ENCODE measurements around the gene UNC45A.
A peak's percentile ranks its signal among the peaks of the same experiment; 100 is the strongest.
"Not testable (repeated sequence)": the region's sequence is repeated elsewhere in the genome, so short reads cannot be mapped to it uniquely, and the experiment has no call there.

Gene UNC45A

DNA sequence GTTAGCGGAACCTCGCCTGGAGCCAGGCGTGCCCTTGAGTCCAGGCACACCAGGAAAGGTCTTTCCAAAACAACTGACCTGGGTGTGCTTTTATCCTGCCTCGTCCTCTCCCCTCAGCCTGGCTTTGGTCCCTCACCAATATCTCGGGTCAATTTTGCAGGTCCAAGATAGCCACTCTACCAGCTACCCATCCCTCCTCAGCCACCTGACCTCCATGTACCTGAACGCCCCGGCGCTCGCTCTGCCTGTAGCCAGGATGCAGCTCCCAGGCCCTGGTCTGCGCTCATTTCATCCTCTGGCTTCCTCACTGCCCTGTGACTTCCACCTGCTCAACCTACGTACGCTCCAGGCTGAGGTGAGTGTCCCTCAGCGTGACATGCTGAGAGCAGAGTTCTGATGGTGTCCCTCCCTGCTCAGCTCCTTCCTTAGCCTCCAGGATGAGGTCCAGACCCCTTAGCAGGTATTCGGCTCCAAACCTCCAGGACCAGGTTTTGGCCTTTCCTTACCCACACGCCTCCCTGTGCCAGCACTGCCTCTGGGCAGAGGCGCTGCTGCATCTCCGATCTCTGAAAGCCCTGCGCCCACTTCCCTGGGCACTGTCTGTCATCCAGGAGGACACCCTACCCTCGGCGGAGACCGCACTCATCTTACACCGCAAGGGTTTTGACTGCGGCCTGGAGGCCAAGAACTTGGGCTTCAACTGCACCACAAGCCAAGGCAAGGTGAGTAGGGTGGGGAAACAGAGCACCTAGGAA lies 16.9 kb upstream of the UNC45A start:
- DNase-seq: no peak

DNA sequence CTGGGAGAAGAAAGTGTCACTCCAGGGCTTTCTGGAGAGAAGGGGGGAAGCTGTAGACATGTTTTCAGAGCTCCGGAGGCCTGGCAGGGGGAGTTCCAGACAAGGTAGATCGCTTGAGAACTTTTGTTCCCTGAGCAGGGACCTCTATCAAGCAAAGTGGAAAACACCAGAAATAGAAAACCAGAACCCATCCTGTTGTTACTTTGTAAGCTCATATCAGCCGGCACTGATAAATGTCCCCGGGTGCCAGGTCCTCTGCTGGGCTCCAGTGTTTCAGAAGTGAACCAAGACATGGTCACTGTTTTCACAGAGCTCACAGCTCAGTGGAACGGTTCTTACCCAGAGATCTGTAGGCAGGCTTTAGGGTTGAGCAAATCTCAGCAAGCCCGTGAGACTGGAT lies 16.2 kb upstream of the UNC45A start:
- DNase-seq: no peak

DNA sequence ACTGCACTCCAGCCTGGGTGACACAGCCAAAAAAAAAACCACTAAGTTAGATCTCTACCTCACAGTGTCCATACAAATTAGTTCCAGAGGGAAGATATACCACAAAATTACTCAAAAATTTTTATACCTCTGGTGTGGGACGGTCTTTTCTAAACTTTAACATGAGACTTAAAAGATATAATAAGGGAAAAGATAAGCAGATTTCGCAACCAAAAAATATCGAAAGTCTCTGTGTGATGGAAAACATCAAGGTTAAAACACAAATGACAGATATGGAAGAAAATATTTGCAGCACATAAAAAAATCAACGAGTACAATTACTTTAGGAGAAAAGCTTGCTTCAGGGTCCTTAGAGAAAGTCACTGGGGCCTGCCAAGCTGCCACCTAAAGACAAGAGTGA lies 13.2 kb upstream of the UNC45A start:
- DNase-seq: no peak

DNA sequence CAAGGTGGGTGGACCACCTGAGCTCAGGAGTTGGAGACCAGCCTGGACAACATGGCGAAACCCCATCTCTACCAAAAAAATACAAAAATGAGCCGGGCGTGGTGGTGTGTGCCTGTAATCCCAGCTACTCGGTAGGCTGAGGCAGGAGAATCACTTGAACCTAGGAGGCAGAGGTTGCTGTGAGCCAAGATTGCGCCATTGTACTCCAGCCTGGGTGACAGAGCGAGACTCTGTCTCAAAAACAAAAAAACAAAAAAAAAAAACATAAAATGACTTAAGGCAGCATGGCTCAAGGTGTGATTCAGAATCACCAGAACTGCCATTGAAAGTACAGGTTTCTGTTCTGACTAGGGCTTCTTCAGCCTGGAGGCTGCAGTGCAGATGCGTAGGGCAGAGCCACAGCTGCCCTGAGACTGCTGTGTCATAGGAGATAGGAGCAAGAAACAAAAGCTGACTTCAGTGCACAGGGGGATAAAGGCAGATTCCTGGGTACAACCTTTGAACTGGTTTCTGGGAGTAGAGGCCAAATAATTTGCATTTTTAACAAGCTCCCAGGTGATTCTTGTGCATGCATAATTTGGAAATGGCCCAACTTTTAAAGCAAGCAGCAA lies 12.3 kb upstream of the UNC45A start:
- DNase-seq: not testable (repeated sequence)

DNA sequence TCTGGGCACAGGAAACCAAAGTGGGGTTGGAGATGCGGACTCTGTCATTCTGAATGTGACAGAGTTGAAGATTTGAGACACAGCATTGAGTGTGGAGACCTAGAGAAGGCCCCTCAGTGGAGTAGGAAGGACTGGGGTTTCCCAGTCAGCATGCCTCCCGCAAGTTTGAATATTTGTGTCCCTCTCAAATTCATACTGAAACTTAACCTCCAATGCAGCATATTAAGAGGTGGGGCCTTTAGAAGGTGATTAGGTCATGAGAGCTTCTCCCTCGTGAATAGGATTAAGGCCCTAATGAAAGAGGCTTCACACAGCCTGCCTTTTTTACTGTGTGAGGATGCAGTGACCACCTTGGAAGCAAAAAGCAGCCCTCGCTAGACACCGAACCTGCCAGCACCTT lies 10.7 kb upstream of the UNC45A start:
- DNase-seq: no peak

DNA sequence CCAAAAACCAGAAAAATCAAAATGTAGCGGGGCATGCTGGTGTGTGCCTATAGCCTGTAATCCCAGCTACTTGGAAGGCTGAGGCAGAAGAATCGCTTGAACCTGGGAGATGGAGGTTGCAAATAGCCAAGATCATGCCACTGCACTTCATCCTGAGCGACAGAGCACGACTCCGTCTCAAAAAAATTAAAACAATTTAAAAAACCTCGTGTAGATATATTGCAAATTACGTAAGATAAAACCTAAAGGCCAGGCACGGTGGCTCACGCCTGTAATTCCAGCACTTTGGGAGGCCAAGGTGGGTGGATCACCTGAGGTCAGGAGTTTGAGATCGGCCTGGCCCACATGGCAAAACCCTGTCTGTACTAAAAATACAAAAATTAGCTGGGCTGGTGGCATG lies 8.3 kb upstream of the UNC45A start:
- DNase-seq: not testable (repeated sequence)

DNA sequence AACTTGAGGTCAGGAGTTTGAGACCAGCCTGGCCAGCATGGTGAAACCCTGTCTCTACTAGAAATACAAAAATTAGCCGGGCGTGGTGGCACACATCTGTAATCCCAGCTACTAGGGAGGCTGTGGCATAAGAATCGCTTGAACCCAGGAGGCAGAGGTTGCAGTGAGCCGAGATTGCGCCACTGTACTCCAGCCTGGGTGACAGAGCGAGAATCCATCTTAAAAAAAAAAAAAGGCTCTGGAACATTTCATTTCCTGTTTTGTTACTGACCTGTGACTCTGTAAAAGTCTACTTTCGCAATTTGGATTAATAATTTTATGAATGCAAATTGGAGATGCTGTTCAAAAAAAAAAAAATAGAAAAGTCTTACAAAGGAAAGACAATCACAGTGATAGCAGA lies 7.0 kb upstream of the UNC45A start:
- DNase-seq: not testable (repeated sequence)

DNA sequence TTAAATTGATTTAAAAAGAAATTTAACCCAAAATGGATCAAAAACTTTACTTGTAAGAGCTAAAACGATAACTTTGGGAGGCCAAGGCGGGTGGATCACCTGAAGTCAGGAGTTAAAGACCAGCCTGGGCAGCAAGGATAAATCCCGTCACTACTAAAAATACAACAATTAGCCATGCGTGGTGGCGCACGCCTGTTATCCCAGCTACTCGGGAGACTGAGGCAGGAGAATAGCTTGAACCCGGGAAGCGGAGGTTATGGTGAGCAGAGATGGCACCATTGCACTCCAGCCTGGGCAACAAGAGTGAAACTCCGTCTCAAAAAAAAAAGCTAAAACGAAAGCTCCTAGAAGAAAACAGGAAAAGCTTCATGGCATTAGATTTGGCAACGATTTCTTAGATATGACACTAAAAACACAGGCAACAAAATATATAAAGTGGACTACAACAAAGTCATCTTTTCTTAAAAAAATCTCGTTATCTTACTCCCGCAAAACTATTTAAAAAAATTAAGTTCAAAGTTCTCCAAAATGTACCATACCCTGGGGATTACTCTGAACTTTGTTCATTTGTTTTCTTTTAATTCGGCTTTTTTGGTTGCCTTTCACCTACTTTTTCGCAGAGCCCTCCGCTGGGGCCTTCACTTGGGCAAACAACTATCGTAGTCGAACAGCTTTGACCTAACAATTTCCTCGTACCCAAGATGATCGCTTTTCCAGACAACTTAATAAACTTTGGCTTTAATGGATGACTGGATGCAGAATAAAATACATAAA lies 5.7 kb upstream of the UNC45A start:
- no peak for DNase-seq

DNA sequence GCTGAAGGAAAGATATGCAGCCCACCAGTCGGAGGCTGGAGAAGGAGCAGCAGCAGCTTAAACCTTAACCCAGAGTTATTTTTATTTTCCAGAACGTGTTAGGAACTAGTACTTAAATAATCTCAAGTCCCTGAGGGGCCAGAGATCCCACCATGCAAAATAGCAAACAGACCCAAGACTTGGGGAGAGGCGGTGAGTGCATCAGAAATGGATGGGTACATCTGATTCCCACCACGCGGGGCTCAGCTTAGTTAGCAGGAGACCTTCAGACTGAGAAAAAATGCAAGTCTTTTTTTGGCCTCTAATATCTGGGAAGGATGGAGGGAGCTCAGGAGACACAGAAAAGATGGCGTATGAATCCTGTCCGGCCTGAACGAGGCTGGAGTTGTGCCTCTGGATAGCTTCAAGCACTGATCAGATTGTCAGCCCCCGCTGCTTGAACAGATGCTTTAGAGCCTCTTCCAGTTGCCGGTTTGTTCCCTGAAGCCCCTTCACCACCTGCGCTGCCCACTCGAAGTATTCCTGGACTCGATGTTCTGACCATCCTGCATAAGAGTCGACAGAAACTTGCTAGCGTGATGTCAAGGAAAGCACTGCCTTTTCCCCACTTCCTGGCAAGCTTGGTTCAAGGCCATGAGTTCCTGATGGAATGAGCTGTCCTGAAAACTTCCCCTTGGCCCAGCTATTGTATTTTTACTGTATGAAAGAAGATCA lies 4.1 kb upstream of the UNC45A start:
- no peak for DNase-seq

DNA sequence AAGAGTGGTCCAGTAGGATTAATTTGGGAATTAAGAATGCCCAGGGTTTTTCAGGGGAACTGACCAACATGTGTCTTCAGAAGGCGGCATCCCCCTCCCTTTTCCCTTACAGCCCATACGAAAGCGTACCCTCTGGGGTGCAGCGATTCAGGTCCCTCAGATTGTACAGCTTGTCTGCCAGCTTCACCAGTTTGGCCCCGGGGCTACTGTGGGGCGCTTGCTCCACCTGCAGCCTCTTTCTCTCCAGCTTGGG lies 3.6 kb upstream of the UNC45A start:
- no peak for DNase-seq

DNA sequence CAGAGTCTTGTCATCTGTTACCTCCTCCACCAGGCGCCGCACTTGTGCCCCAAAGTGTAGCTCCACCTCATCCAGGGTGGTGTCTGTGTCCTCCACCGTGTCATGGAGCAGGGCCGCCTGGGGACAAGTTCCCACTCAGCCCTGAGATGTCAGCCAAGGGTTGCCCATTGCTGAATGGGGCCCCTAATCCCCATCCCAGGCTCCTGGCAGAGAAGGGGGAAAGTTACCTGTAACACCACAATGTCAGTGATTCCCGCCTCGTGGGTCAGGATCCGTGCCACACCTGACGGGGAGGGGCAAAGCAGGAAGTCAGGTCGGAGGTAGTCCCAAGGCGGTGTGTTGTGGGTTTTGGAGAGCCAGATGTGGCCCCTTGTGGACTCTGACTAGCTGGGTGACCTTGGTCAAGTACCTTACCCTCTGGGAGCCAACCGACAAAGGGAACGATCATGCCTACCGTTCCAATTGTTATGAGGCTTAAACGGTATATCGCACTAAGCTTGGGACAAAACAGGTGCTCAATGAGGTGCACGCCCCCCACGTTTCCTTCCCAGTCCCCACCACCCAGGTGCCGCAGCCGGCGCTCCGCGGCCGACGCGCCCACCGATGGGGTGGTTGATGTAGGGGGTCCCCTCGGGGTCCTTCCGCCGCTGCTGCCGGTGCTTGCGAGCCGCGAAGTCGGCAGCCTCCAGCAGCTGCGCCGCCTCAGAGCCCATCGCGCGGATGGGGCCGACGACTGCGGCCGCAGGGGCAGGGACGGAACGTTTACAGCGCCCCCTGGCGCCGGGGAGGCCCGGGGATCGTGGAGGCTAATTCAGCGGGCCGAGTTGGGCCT lies 3.0 kb upstream of the UNC45A start, which contains the start of gene HDDC3:
Gene HDDC3 (minus strand): TSS at position 722 of the 832 bp plus-strand sequence. CDS start 9 bp downstream, at position 713.
- DNase-seq: peak; percentile 62

DNA sequence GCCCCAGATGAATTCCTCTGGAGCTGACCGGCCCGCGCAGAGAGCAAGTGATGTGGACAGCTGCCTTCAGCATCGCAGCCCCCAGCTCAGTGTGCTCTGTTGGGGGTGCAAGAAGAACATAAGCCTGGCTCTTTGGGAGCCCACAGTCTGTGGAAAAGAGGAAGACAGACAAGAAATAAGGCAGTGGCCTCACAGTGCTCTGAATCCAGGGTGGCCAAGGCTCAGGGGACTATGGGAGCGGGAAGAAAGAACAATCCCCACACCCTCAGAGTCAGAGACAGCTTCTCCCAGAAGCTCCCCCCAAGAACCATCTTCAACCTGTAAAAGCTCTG lies 2.5 kb upstream of the UNC45A start:
- DNase-seq: no peak

DNA sequence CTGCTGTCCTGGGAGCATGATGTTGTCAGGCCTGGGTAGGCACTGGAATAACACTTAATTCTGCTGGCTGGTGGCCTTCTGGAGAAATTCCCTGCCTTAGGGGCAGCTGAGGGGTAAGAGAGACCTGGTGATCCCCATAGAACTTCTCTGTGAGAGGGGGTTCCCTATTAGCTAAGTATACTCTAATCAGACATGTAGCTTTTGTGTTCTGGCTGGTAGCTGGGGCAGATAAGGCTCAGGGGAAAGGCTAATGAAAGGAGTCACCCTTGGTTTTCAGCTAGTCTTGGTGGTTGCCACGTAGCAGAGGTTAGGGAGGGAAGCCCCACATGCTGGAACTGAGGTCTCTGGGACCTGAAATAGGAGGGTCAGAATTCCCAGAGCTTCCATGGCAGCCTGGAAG lies 1.8 kb upstream of the UNC45A start:
- DNase-seq: no peak

DNA sequence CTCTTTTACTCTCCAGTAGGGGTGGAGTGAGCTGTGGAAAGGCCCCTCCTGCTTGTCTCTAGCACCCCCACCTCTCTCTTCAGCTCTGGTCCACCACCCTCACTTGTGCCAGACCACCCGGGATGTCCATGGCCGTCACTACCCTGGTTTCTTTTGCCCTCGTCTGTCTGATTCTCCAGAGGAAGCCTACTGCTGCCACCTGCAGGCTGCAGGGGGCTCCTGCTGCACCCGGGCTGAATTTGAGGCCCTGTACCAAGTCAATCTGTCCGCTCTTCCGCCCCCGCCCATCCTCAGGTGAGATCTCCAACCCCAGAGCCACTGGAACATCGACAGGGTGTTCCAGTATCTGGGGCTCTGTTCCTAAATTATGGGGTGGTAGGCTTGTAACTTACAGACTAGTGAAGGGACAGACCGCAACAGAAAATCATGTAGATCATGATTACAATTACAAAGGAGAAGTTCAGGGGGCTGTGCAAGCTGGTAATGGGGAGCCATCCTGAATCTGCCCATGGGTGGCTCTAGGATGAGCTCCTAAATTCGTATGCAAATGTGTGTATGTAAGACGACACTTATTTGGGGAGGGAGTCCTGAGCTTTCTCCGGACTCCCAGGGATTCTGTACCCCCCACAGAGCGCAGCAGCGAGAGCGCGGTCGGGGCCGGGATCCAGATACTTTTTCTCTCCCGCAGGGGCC lies 683 bp upstream of the UNC45A start:
- DNase-seq: peak; percentile 21

DNA sequence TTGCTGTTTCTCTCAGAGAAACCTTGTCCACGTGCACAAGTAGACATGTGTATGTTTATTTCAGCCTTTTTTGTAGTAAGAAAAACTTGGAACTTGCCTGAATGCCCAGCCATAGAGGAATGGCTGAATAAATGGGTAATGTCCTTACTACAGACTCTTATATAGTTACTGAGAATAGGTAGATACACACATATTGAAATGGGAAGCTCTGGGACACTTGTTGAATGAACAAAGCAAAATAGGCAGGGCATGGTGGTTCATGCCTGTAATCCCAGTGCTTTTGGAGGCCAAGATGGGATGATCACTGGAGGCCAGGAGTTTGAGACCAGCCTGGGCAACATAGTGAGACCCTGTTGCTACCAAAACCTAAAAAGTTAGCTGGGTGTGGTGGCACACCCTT lies 1.7 kb downstream of the UNC45A start:
- no peak for DNase-seq

DNA sequence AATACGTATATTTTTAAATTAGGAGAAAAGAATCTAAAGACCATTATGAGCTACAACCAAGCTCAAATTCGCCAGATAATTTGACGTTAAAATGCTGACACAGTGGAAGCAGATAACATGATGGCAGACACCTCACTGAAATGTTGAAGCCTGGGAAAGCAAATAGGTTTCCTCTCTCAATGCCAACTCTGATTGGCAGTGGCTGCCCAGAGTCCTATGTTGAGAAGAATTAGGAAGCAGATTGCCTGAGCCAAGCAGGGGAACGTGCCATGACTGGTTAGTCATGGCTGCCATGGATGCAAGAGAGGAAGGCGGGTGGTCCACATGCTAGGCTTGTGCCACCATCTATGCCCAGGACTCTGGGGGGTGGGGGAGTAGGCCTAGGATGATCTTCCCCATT lies 3.2 kb downstream of the UNC45A start:
- DNase-seq: no peak

DNA sequence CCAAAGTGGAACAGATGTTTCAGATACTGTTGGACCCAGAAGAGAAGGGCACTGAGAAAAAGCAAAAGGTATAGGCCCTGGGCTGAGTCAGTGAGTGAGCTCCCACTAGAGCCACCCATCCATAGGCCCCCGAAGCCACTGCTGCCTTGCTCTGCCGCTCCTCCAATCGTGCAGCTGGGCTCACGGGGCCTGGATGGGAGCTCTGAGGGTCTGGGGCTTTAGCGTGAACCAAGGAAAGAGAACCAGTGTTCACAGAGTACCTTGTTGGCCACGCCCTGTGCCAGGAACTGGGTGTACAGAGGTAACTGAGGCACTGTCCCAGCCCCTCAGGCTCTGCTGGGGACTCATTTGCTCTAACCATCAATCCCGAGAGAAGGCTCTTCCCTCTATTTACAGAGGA lies 4.7 kb downstream of the UNC45A start:
- DNase-seq: no peak

DNA sequence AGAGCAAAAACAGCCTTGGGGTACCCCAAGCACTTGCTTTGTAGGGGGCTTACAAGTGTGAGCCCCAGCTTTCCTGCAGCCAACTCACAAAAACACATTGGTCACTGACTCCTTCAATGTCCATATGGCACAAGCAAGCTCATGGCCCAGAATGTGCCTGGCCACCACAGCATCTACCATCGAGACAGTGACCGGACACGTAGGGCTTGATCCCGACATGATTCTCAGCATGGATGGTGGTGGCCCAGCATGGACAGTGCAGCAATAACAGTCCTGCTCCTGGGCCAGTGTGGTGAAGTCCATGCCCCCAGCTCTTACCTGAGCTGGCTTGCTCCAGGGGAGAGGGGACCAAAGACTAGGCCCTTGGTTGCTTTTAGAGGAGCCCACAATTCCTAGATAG lies 6.0 kb downstream of the UNC45A start:
- no peak for DNase-seq

DNA sequence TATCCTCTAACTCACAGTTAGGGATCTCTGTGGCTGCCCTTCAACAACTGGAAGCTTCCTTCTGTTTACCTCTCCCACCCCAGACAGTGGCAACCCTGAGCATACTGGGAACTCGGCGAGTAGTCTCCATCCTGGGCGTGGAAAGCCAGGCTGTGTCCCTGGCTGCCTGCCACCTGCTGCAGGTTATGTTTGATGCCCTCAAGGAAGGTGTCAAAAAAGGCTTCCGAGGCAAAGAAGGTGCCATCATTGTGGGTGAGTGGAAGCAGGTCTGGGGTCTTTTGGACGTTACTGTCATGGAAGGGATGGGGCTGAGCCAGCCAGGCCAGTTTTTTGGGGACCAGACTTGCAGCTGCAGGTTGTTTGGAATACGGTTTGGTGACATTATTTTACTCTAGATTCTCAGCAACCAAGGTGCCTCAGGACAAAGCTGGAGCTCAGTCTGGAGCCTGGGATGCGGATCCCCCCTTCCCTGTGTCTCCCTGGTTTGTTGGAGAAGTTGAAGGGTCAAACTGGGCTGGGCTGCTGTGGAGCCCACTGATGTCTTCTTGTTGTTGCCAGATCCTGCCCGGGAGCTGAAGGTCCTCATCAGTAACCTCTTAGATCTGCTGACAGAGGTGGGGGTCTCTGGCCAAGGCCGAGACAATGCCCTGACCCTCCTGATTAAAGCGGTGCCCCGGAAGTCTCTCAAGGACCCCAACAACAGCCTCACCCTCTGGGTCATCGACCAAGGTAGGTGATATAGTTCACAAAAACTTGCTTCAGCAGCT lies 7.5 kb downstream of the UNC45A start:
- no peak for DNase-seq

DNA sequence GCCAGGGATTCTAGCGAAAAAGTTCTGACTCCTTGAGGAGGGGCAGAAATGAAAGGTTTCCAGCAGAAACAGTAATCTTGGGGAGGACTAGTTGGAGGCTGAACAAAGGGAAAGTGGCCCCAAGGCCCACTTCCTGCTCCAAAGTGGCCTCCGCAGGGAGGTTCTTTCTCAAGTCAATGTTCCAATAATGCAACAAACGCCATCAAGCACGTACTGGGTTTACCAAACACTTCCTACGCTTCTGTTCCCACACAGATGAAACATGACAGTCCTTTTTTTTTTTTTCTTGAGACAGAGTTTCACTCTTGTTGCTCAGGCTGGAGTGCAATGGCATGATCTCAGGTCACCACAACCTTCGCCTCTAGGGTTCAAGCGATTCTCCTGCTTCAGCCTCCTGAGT lies 10.0 kb downstream of the UNC45A start:
- no peak for DNase-seq

DNA sequence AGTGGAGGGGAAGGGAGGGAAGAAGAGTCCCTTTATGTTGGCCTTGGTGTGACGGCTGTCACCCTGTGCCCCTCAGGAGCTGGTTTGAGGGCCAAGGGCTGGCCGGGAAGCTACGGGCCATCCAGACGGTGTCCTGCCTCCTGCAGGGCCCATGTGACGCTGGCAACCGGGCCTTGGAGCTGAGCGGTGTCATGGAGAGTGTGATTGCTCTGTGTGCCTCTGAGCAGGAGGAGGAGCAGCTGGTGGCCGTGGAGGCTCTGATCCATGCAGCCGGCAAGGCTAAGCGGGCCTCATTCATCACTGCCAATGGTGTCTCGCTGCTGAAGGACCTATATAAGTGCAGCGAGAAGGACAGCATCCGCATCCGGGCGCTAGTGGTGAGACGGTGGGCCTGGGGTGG lies 11.5 kb downstream of the UNC45A start:
- no peak for DNase-seq

Measured in GOT3 (cell line).